Dedifferentiated amniotic fluid mesenchymal stem cell (primary cell): Measurements from ENCODE around the gene UHRF1.
A peak's percentile ranks its signal among the peaks of the same experiment; 100 is the strongest.
"Not testable (repeated sequence)": the region's sequence is repeated elsewhere in the genome, so short reads cannot be mapped to it uniquely, and the experiment has no call there.

Source experiments
- DNase-seq: peaks from one replicate; pipeline ENCODE4 v3.0.0-alpha.2; 2016; ENCODE audit errors: extremely low spot score

UHRF1 gene

GRCh38 chr19:4900879-4901278 is 8.4 kb upstream of the UHRF1 start:
- not testable (repeated sequence) for DNase-seq

GRCh38 chr19:4902796-4903195 is 6.5 kb upstream of the UHRF1 start, which contains the start of gene ARRDC5:
TSS of gene ARRDC5 (minus strand) at chr19:4902896. CDS start at chr19:4902825, 71 bp downstream.
- no peak for DNase-seq

- DNase-seq: no peak
Measured at GRCh38 chr19:4904481-4904880, 4.8 kb upstream of the UHRF1 start.

DNA sequence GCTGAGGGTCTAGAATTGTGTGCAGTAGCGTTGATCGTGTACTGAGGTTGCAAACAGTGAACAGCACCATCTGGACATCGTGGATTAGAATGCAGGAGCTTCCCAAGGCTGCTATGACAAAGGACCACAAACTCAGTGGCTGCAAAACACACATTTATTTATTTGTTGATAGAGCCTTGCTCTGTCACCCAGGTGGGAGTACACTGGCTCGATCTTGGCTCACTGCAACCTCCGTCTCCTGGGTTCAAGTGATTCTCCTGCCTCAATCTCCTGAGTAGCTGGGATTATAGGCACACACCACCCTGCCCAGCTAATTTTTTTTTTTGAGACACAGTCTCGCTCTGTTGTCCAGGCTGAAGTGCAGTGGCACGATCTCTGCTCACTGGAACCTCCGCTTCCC is 2.3 kb upstream of the UHRF1 start:
- no peak for DNase-seq

GRCh38 chr19:4908360-4908759 is 941 bp upstream of the UHRF1 start:
- no peak for DNase-seq

DNA sequence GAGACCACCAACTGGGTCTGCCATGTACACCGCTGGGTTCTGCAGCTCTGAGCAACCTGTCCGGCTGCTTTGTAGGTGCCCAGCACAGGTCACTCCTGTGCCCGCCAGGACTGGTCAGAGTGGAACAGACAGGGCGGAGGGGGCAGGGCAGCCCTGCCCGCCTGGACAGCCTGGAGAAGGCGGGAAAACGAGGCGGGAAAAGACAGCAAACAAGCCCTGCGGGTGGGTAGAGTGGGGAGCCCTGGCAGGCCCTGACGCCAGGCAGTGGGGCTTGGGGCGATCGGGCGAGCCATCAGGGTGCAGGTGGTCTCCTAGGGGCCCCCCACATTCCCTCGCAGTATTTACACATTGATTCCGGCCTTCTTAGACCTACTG is 533 bp upstream of the UHRF1 start:
- no peak for DNase-seq

- peak; percentile 79 for DNase-seq
Measured at GRCh38 chr19:4909897-4910593, 744 bp downstream of the UHRF1 start.

- peak; percentile 22 for DNase-seq
Measured at GRCh38 chr19:4910594-4911281, 1.4 kb downstream of the UHRF1 start.

GRCh38 chr19:4911314-4911713 is 2.0 kb downstream of the UHRF1 start:
- no peak for DNase-seq

- DNase-seq: peak; percentile 99
Measured at GRCh38 chr19:4911786-4912672, 2.7 kb downstream of the UHRF1 start.

DNA sequence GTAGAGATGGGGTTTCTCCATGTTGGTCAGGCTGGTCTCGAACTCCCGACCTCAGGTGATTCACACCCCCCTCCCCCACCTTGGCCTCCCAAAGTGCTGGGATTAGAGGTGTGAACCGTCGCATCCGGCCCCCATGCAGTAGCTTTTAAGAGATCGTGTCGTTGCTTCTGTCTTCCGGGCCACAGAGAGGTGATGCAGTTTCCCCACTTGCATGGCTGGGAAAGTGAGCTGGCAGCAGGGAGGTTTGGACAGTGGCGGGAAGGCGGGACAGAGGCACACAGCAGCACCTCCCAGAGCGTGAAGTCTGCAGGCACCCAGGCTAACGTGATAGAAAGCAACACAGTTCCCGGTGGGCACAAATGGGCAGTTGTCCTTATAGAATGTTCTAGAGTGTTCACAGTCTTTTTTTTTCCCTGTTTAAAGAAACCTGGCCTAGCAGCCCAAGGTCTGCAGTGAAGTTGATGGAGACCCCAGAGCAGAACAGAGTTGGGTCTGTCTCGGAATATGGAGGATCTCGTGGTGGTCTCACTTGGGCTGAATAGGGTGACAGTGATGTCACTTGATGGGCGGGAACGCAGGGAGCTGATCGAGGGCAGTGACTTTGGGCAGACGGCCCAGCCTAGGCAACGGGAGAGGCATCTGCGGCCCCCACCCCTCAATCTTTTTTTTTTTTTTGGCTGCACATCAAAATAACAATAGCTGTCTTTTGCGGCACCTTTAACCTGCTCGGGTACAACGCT is 4.9 kb downstream of the UHRF1 start:
- no peak for DNase-seq

DNA sequence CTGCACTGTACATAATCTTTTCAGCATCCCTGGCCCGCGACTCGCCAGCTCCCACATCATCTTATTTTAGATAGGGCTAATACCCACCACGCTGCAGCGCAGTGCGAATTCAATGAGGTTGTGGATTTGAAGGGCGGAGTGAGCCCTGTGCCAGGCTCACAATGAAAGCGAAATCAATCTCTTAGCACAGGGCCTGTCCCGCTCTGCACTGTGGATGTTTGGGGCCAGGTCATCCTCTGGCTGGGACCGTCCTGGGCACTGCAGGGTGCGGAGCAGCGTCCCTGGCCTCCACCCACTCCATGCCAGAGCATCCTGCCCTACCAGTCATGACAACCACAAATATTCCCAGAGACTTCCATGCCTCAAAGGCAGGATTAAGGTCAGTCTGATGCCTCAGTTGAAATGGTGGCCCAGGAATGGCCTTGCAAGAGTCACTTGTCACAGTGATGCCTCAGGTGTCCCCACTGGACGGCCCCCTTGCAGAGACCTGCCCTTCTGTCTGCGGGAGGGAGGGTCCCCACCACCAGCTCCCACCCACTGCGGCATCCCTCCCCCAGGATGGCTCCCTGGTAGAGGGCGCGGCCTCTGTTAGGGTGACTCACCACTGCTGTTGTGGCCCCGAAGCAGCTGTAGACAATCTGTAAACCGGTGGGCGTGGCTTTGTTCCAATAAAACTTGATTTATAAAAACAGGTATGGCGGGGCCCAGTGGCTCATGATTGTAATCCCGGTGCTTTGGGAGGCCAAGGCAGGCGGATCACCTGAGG is 5.6 kb downstream of the UHRF1 start:
- DNase-seq: peak; percentile 59

GRCh38 chr19:4916292-4917082 is 7.2 kb downstream of the UHRF1 start:
- no peak for DNase-seq

GRCh38 chr19:4922530-4923275 is 13.4 kb downstream of the UHRF1 start:
- DNase-seq: no peak

GRCh38 chr19:4923276-4923747 is 14.0 kb downstream of the UHRF1 start:
- no peak for DNase-seq

DNA sequence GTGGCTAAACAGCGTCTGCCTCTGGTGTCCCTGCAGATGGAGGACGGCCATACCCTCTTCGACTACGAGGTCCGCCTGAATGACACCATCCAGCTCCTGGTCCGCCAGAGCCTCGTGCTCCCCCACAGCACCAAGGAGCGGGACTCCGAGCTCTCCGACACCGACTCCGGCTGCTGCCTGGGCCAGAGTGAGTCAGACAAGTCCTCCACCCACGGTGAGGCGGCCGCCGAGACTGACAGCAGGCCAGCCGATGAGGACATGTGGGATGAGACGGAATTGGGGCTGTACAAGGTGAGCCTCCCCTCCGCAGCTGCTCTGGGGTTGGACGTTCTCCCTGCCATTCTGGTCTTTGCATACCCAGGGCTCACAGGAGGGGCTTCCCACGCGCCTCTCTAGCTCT is 19.9 kb downstream of the UHRF1 start:
- no peak for DNase-seq

DNA sequence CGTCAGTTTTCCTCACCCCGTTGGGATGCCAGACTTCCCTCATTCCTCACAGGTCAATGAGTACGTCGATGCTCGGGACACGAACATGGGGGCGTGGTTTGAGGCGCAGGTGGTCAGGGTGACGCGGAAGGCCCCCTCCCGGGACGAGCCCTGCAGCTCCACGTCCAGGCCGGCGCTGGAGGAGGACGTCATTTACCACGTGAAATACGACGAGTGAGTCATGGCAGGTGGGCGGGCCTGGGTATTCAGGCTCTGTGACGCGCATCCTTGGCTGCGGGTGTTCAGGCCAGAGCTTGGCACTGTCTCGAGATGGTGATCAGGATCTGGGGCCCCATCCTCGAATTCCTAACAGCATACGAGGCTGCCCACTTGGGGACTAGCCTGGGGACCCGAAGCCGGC is 21.4 kb downstream of the UHRF1 start:
- no peak for DNase-seq

GRCh38 chr19:4932711-4933110 is 23.4 kb downstream of the UHRF1 start:
- DNase-seq: no peak

DNA sequence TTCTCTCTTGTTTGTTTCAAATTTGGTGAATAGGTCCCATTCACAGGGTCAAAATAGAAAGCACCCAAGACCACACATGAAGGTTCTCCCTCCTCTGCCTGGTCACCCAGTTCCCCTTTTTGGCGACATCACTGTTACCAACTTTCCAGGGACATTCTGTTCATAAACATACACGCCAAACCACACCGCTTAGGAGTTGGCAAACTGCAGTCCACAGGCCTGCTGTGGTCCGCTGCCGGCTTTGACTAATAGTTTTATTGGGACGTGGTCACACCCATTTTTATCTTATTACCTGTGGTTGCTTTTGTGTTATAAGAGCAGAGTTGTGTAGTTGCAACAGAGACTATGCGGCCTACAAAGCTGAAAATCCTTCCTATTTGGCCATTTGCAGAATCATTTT is 24.2 kb downstream of the UHRF1 start:
- DNase-seq: no peak
